ENCODE data around the gene CHST15. TPM values are rescaled to one million over a fixed set of nuclear protein-coding genes. Genes with fewer than 3 reads are reported as not detected.
A peak's percentile ranks its signal among the peaks of the same experiment; 100 is the strongest.

The CHST15 gene
- total RNA-seq (2016; rRNA removed; fragmentation: Illumina TruSeq; extraction: Trizol): 1.1 and 1.4 TPM in 2 replicates
- 1.0 and 1.2 TPM in 2 replicates for total RNA-seq (2016; cell fraction: cytosol; rRNA removed; fragmentation: Illumina TruSeq; extraction: Trizol; ENCODE audit: low read depth)
- total RNA-seq (2016; cell fraction: insoluble cytoplasmic fraction; rRNA removed; fragmentation: Illumina TruSeq; extraction: Trizol): 1.4 and 1.5 TPM in 2 replicates
- total RNA-seq (2016; cell fraction: membrane; rRNA removed; fragmentation: Illumina TruSeq; extraction: Trizol): 2.7 and 2.9 TPM in 2 replicates
- 1.1 and 1.9 TPM in 2 replicates for total RNA-seq (2016; cell fraction: nucleus; rRNA removed; fragmentation: Illumina TruSeq; extraction: Trizol)
- polyA plus RNA-seq (2011; rRNA removed): 94.7 and 113 TPM in 2 replicates
- polyA plus RNA-seq (2011; cell fraction: cytosol; rRNA removed): 101 and 112 TPM in 2 replicates
- 181 and 188 TPM in 2 replicates for polyA plus RNA-seq (2011; cell fraction: nucleus; rRNA removed)
- polyA plus RNA-seq (2012): 46.0 and 71.6 TPM in 2 replicates
- 0.27 and 0.52 TPM in 2 replicates for polyA plus RNA-seq (2016; cell fraction: cytosol; fragmentation: Illumina TruSeq; extraction: Trizol; ENCODE audit: low read depth)
- 1.4 TPM in 2 replicates for polyA plus RNA-seq (2016; cell fraction: insoluble cytoplasmic fraction; fragmentation: Illumina TruSeq; extraction: Trizol; ENCODE audit: low read depth)
- polyA plus RNA-seq (2016; cell fraction: membrane; fragmentation: Illumina TruSeq; extraction: Trizol; ENCODE audit: low read depth): 0.68 and 0.92 TPM in 2 replicates
- polyA plus RNA-seq (2016; cell fraction: nucleus; fragmentation: Illumina TruSeq; extraction: Trizol; ENCODE audit: insufficient read depth, low read depth): 1.1 and 1.9 TPM in 2 replicates
- 10.5 and 261 TPM in 2 replicates for polyA minus RNA-seq (2011; rRNA and poly(A)+ RNA removed; ENCODE audit: low replicate concordance)
- polyA minus RNA-seq (2011; cell fraction: cytosol; rRNA and poly(A)+ RNA removed): 111 and 123 TPM in 2 replicates
- polyA minus RNA-seq (2011; cell fraction: nucleus; rRNA and poly(A)+ RNA removed): 241 and 251 TPM in 2 replicates
- Bru-seq, nascent RNA: percentile 57 among the genes with signal in this experiment
- BruChase-seq, experiment 1, labeled RNA remaining after a 6-hour chase: percentile 55 among the genes with signal in this experiment
- BruChase-seq, experiment 2, labeled RNA remaining after a 2-hour chase: percentile 59 among the genes with signal in this experiment
- long read RNA-seq, experiment 1, full-length matches to known transcripts: 1 of 10 reads
- long read RNA-seq, experiment 1, partial matches to known transcripts: 3 of 10 reads
- long read RNA-seq, experiment 1, other reads (novel, unspliced or antisense): 6 of 10 reads
- long read RNA-seq, experiment 2, full-length matches to known transcripts: 2 of 7 reads
- long read RNA-seq, experiment 2, partial matches to known transcripts: 0 of 7 reads
- long read RNA-seq, experiment 2, other reads (novel, unspliced or antisense): 5 of 7 reads

- BruUV-seq (replicated peaks): TSS peak; percentile 46
- POLR2A ChIA-PET: interaction anchor here (1.8 to 3.1 kb wide), 4 partner anchors 30 to 57 kb away, joined by 5 to 11 read pairs (median 8); no protein-coding TSS in a partner anchor
- peak within 1 kb of the TSS; percentile 86 to 91 (median 91) for H3K4me3 ChIP-seq (replicated peaks in 1 of 3; ENCODE audit: insufficient read depth in 1 of 3, low read depth in 2 of 3, low read length in 3 of 3)
- FAIRE-seq: no peak
- DNase-seq (ENCODE audit: low spot score): peak; percentile 86
- peaks cover 76% of the 10 kb centered on the region for H3K4me1 ChIP-seq (ENCODE audit: insufficient read depth, low read length)
- H3K27ac ChIP-seq (ENCODE audit: extremely low read length, insufficient read depth, low read length): peak within 1 kb of the TSS; percentile 59
- peaks cover 2 to 12% of the 10 kb centered on the region in 2 experiments; a peak in 3 of 5 replicates for H3K36me3 ChIP-seq (replicated peaks in 1 of 2; ENCODE audit: control insufficient read depth in 1 of 2, insufficient read depth in 2 of 2, low read length in 2 of 2)
- peaks cover 47% of the 10 kb centered on the region for H3K79me2 ChIP-seq (ENCODE audit: insufficient read depth, low read length)
- in situ Hi-C loops (cut with HindIII; ENCODE audit: extremely low pct_ligation_motif_present, low pct_unique_long_range_greater_than_20kb) (loop anchor here (5.0 kb wide), 1 partner anchor 96 kb away; no protein-coding TSS in a partner anchor), intact Hi-C loops (cut with micrococcal nuclease; ENCODE audit: unreplicated experiment) (loop anchor here (2.0 kb wide), 1 partner anchor 56 kb away; no protein-coding TSS in a partner anchor)
- ATAC-seq: peak; percentile 57
- H4K20me1 ChIP-seq (ENCODE audit: insufficient read depth, low read length): peaks cover 40% of the 10 kb centered on the region
- no peak within 1 kb of the TSS for H2AFZ ChIP-seq (ENCODE audit: low read length)
- no CpG with 5 or more reads among the region's 106 CpGs for WGBS (ENCODE audit: low lambda C conversion rate)
- peak within 1 kb of the TSS; percentile 85 for H3K9ac ChIP-seq (ENCODE audit: insufficient read depth, low read depth, low read length)
- H3K9me3 ChIP-seq (ENCODE audit: low read length): peaks cover 5% of the 10 kb centered on the region; the same call in 1 of the 2 replicates
- H3K4me2 ChIP-seq (ENCODE audit: low read depth, low read length): peak within 1 kb of the TSS; percentile 82
- CTCF ChIA-PET (ENCODE audit: low intra/inter-chr PET ratio, low total read pairs): interaction anchor here (0.8 kb wide), 1 partner anchor 97 kb away, joined by 3 read pairs; no protein-coding TSS in a partner anchor
- peaks cover 0 to 36% of the 10 kb centered on the region in 2 experiments; a peak in 3 of 5 replicates for H3K27me3 ChIP-seq (ENCODE audit: control insufficient read depth in 1 of 2, insufficient read depth in 2 of 2, low read length in 2 of 2)
- TF ChIP-seq DRAP1 (CRISPR knock-in tag; IDR thresholded peaks at IDR 0.05) (peak; percentile 57; the same call in 1 of the 2 replicates), ZFP91 (CRISPR knock-in tag; IDR thresholded peaks at IDR 0.05; ENCODE audit: borderline replicate concordance) (0 out of 2 replicates have a peak, but pooled peaks have one; percentile 21), DNMT3B (CRISPR knock-in tag; conservative IDR thresholded peaks at IDR 0.05) (no peak), ZBTB39 (CRISPR knock-in tag; IDR thresholded peaks at IDR 0.05) (no peak), MYNN (CRISPR knock-in tag; IDR thresholded peaks at IDR 0.05; ENCODE audit: low read depth) (no peak), ZNF546 (CRISPR knock-in tag; conservative IDR thresholded peaks at IDR 0.05) (no peak), ZSCAN12 (CRISPR knock-in tag; IDR thresholded peaks at IDR 0.05) (no peak), ZFP41 (CRISPR knock-in tag; IDR thresholded peaks at IDR 0.05; ENCODE audit: borderline replicate concordance) (no peak), ZMAT3 (CRISPR knock-in tag; conservative IDR thresholded peaks at IDR 0.05) (no peak), IRF2 (CRISPR knock-in tag; IDR thresholded peaks at IDR 0.05) (no peak), ZNF761 (CRISPR knock-in tag; conservative IDR thresholded peaks at IDR 0.05) (no peak), SNAPC5 (CRISPR knock-in tag; IDR thresholded peaks at IDR 0.05; ENCODE audit: borderline replicate concordance) (no peak)
Observed at GRCh38 chr10:124092860-124093773, at the start of gene CHST15. Gene CHST15, minus strand, starts transcription at chr10:124093598. Its CDS starts 47,386 bp downstream, at chr10:124046212.

All from HepG2 (cell line).